ENCODE data around the gene KRT77.

Gene KRT77

GRCh38 chr12:52708010-52708409 is 4.7 kb upstream of the KRT77 start:
- POLR2A ChIA-PET = no interaction called here
- TF ChIP-seq ELF4 (IDR thresholded peaks at IDR 0.05) = no peak
- no peak for TF ChIP-seq FOXM1 (IDR thresholded peaks at IDR 0.05; ENCODE audit: borderline replicate concordance)
- no peak for TF ChIP-seq FOXA1 (IDR thresholded peaks at IDR 0.05)
- TF ChIP-seq NFRKB (IDR thresholded peaks at IDR 0.05) = no peak
- TF ChIP-seq BHLHE40 (IDR thresholded peaks at IDR 0.05; ENCODE audit: borderline replicate concordance) = no peak
- no peak for TF ChIP-seq PKNOX1 (IDR thresholded peaks at IDR 0.05)
- TF ChIP-seq CTBP1 (IDR thresholded peaks at IDR 0.05; ENCODE audit: borderline replicate concordance) = no peak
- no peak for TF ChIP-seq ZNF384 (IDR thresholded peaks at IDR 0.05)
- TF ChIP-seq SUZ12 (IDR thresholded peaks at IDR 0.05) = no peak
- CTCF ChIA-PET = no interaction called here
- no peak for DNase-seq (ENCODE audit: extremely low spot score)

- TF ChIP-seq CTBP1 (IDR thresholded peaks at IDR 0.05; ENCODE audit: borderline replicate concordance) (no peak), L3MBTL2 (conservative IDR thresholded peaks at IDR 0.05) (no peak), ZNF384 (IDR thresholded peaks at IDR 0.05) (no peak), FOXA1 (IDR thresholded peaks at IDR 0.05) (no peak), TARDBP (IDR thresholded peaks at IDR 0.05) (no peak), NFRKB (IDR thresholded peaks at IDR 0.05) (no peak), HDGF (IDR thresholded peaks at IDR 0.05; ENCODE audit: borderline replicate concordance) (no peak), PKNOX1 (IDR thresholded peaks at IDR 0.05) (no peak), ARNT (IDR thresholded peaks at IDR 0.05) (no peak), FOXK2 (IDR thresholded peaks at IDR 0.05) (no peak), SUZ12 (IDR thresholded peaks at IDR 0.05) (no peak)
- CTCF ChIA-PET = no interaction called here
- POLR2A ChIA-PET = no interaction called here
- no peak for DNase-seq (ENCODE audit: extremely low spot score)
Observed at GRCh38 chr12:52704464-52704863, 1.1 kb upstream of the KRT77 start.

- ChIA-PET CTCF (no interaction called here), POLR2A (no interaction called here)
- TF ChIP-seq PKNOX1 (IDR thresholded peaks at IDR 0.05) = no peak
- TF ChIP-seq ZNF384 (IDR thresholded peaks at IDR 0.05) = no peak
- no peak for DNase-seq (ENCODE audit: extremely low spot score)
Observed at GRCh38 chr12:52703878-52704277, 554 bp upstream of the KRT77 start.

- CTCF ChIA-PET = no interaction called here
- POLR2A ChIA-PET = no interaction called here
- TF ChIP-seq ELF4 (IDR thresholded peaks at IDR 0.05) (no peak), HDGF (IDR thresholded peaks at IDR 0.05; ENCODE audit: borderline replicate concordance) (no peak), FOXA1 (IDR thresholded peaks at IDR 0.05) (no peak), SUZ12 (IDR thresholded peaks at IDR 0.05) (no peak), CTBP1 (IDR thresholded peaks at IDR 0.05; ENCODE audit: borderline replicate concordance) (no peak), FOXK2 (IDR thresholded peaks at IDR 0.05) (no peak), SP1 (IDR thresholded peaks at IDR 0.05) (no peak), BHLHE40 (IDR thresholded peaks at IDR 0.05; ENCODE audit: borderline replicate concordance) (no peak), L3MBTL2 (conservative IDR thresholded peaks at IDR 0.05) (no peak), NFRKB (IDR thresholded peaks at IDR 0.05) (no peak), ZNF384 (IDR thresholded peaks at IDR 0.05) (no peak), TARDBP (IDR thresholded peaks at IDR 0.05) (no peak), LEF1 (IDR thresholded peaks at IDR 0.05; ENCODE audit: borderline replicate concordance) (no peak), PKNOX1 (IDR thresholded peaks at IDR 0.05) (no peak), ARNT (IDR thresholded peaks at IDR 0.05) (no peak), FOXM1 (IDR thresholded peaks at IDR 0.05; ENCODE audit: borderline replicate concordance) (no peak)
- no peak for DNase-seq (ENCODE audit: extremely low spot score)
Observed at GRCh38 chr12:52702338-52702737, 986 bp downstream of the KRT77 start.

GRCh38 chr12:52701281-52701680 is 2.0 kb downstream of the KRT77 start:
- POLR2A ChIA-PET = no interaction called here
- DNase-seq (ENCODE audit: extremely low spot score) = no peak
- TF ChIP-seq NFRKB (IDR thresholded peaks at IDR 0.05) (no peak), LEF1 (IDR thresholded peaks at IDR 0.05; ENCODE audit: borderline replicate concordance) (no peak), ZNF384 (IDR thresholded peaks at IDR 0.05) (no peak), L3MBTL2 (conservative IDR thresholded peaks at IDR 0.05) (no peak), PKNOX1 (IDR thresholded peaks at IDR 0.05) (no peak), SUZ12 (IDR thresholded peaks at IDR 0.05) (no peak), BHLHE40 (IDR thresholded peaks at IDR 0.05; ENCODE audit: borderline replicate concordance) (no peak), CTBP1 (IDR thresholded peaks at IDR 0.05; ENCODE audit: borderline replicate concordance) (no peak), SP1 (IDR thresholded peaks at IDR 0.05) (no peak), HDGF (IDR thresholded peaks at IDR 0.05; ENCODE audit: borderline replicate concordance) (no peak), FOXA1 (IDR thresholded peaks at IDR 0.05) (no peak), ELF4 (IDR thresholded peaks at IDR 0.05) (no peak), FOXK2 (IDR thresholded peaks at IDR 0.05) (no peak)
- CTCF ChIA-PET = no interaction called here

GRCh38 chr12:52699960-52700359 is 3.4 kb downstream of the KRT77 start:
- CTCF ChIA-PET = no interaction called here
- POLR2A ChIA-PET = no interaction called here
- no peak for DNase-seq (ENCODE audit: extremely low spot score)
- TF ChIP-seq FOXM1 (IDR thresholded peaks at IDR 0.05; ENCODE audit: borderline replicate concordance) = no peak
- no peak for TF ChIP-seq ZNF384 (IDR thresholded peaks at IDR 0.05)
- no peak for TF ChIP-seq BHLHE40 (IDR thresholded peaks at IDR 0.05; ENCODE audit: borderline replicate concordance)
- no peak for TF ChIP-seq FOXA1 (IDR thresholded peaks at IDR 0.05)
- no peak for TF ChIP-seq TARDBP (IDR thresholded peaks at IDR 0.05)
- TF ChIP-seq ARNT (IDR thresholded peaks at IDR 0.05) = no peak
- TF ChIP-seq ELF4 (IDR thresholded peaks at IDR 0.05) = no peak
- no peak for TF ChIP-seq CTBP1 (IDR thresholded peaks at IDR 0.05; ENCODE audit: borderline replicate concordance)
- no peak for TF ChIP-seq L3MBTL2 (conservative IDR thresholded peaks at IDR 0.05)
- no peak for TF ChIP-seq PKNOX1 (IDR thresholded peaks at IDR 0.05)
- TF ChIP-seq SP1 (IDR thresholded peaks at IDR 0.05) = no peak
- no peak for TF ChIP-seq NFRKB (IDR thresholded peaks at IDR 0.05)
- no peak for TF ChIP-seq HDGF (IDR thresholded peaks at IDR 0.05; ENCODE audit: borderline replicate concordance)
- no peak for TF ChIP-seq FOXK2 (IDR thresholded peaks at IDR 0.05)
- no peak for TF ChIP-seq LEF1 (IDR thresholded peaks at IDR 0.05; ENCODE audit: borderline replicate concordance)
- no peak for TF ChIP-seq SUZ12 (IDR thresholded peaks at IDR 0.05)
